HG03558 (cell line): ENCODE measurements around the gene TSHZ2.
"Not testable (repeated sequence)": the region's sequence is repeated elsewhere in the genome, so short reads cannot be mapped to it uniquely, and the experiment has no call there.

ENCODE experiments used
- ATAC-seq: cut with Tn5 transposase; IDR thresholded peaks from one replicate; pipeline ENCODE4 v1.9.1; 2021; ENCODE audit warnings: moderate number of reproducible peaks; ENCODE audit not compliant: unreplicated experiment; ENCODE audit errors: extremely low read depth

The TSHZ2 gene

DNA sequence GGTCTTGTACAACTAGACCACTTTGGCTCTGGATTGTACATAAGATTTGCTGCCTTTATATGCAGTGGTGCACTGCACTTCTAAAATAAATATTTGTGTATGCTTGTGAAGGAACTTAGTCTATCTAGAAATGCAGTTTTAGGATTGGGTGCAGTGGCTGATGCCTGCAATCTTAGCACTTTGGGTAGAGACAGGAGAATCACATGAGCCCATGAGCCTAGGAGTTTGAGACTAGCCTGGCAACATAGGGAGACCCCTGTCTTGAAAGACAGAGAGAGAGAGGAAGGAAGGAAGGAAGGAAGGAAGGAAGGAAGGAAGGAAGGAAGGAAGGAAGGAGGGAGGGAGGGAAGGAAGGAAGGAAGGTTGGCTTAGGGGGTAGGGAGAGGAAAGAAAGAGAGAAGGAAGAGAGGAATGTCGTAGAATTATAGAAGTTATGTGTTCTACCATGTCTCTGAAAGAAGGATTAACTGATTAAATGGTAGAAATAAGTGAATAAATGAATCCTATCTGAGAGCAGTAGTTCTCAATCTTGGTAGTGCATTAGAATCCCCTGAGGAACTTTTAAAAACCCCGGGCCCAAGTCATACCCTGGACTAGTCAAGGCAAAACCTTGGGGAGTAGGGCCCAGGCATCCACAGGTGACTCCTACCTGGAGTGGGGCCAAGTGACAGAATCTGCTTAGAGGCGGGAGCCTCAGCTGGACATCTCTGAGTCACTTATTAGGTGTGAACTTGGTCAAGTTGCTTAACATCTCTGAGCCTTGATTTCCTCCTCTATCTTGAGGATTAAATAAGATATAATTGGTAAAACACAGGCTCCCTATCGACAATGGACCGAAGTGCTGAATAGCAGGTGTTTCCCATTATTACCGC is 491.2 kb downstream of the TSHZ2 start:
- ATAC-seq, result no peak

- ATAC-seq, result no peak
These were observed 494.1 kb downstream of the TSHZ2 start for GRCh38 chr20:53466279-53466678.

DNA sequence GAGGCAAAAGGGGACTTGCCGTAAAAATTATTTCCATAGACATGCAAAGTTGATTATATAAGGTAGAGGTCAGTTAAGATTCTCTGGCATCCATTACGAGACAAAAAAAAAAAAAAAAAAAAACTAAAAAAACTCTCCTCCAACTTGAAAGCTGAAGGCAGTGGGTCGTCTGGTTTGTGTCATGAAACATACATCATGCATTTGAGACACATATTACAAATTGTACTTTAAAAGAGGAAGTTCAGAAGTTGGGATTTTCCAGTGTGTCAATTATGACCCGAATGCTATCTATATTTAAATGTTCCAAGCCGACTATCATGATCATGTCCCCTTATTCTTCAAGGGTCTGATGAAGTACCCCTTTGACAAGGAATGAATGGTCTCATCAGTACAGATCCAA is 496.4 kb downstream of the TSHZ2 start:
- no peak for ATAC-seq

GRCh38 chr20:53472859-53473258 is 500.7 kb downstream of the TSHZ2 start:
- ATAC-seq, result not testable (repeated sequence)

GRCh38 chr20:53480913-53481312 is 508.8 kb downstream of the TSHZ2 start:
- ATAC-seq, result no peak

- ATAC-seq, result no peak
These were observed 515.5 kb downstream of the TSHZ2 start for GRCh38 chr20:53487461-53488200.

- ATAC-seq, result no peak
These were observed 516.7 kb downstream of the TSHZ2 start for GRCh38 chr20:53488775-53489272.

DNA sequence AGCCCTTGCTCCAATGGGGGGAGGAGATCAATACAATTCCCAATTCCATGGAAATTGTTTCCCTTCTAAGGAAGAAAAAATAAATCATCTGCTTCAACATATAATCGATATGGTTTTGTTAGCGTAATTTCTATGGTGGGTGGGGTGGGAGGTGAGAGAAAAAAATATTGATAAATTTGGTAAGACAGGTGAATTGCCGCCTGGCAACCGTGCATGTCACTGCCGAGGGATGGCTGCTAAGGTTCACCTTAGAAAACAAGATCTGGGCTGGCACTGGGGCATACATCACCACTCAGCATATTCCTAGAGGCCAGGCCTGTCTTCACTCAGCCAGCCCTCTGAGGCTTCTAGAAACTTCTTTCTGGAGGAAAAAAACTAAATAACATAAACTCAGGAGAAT is 517.4 kb downstream of the TSHZ2 start:
- no peak for ATAC-seq

GRCh38 chr20:53490620-53491019 is 518.5 kb downstream of the TSHZ2 start:
- ATAC-seq, result no peak

DNA sequence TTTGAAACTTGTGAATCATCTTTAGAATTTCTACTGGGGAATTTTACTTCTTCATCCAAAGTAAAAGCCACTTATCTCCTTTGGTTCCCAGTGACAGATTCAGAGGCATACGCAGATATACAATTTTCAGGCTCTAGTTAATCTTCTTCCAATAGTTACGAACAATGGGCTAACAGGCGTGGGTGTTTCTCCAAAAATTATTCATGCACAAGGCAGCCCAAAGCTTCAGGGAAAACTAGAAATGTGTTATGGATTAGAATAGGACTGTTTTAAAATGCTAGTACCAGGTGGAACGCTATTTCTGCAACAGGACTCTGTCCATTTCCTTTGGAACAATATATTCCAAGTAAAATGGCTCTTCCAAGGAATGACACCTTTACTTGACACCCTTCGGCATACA is 519.3 kb downstream of the TSHZ2 start:
- no peak for ATAC-seq

DNA sequence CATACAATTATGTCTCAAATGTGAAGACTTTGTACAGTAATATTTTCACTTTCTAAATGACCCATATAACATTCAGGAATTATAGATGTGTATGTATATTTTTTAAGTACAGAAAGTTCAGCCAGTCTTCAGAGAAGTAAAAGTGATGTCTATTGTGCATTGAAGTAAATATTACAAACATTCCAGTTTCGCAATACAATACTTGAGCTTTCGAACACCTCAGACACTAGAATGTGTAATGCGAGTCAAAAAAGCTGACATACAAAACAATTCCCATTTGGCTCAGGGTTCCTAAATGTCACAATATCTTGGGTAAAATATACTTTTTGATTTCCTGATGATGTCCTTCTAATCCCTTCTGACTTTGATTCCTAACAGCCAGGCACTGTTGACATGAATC is 520.1 kb downstream of the TSHZ2 start:
- ATAC-seq, result no peak

- ATAC-seq, result no peak
These were observed 521.2 kb downstream of the TSHZ2 start for GRCh38 chr20:53493311-53493857.

DNA sequence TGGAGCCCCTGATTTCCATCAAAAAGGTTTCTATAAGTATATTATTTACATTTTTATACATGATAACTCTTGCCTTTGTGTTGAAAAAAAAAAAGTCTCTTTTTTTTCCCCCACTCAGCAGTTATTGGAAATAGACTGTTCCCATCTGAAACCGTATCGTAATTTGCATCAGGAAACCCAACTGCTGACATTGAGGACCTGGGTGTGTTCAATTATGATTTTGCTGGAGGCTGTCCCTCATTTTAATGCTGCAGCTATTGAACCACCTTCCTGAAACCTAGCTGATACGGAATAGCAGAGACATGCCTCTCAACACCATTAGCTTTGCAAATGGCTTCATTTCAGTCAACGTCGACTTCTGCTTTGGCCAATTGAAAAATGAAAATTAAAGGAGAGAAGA is 522.6 kb downstream of the TSHZ2 start:
- ATAC-seq, result no peak

DNA sequence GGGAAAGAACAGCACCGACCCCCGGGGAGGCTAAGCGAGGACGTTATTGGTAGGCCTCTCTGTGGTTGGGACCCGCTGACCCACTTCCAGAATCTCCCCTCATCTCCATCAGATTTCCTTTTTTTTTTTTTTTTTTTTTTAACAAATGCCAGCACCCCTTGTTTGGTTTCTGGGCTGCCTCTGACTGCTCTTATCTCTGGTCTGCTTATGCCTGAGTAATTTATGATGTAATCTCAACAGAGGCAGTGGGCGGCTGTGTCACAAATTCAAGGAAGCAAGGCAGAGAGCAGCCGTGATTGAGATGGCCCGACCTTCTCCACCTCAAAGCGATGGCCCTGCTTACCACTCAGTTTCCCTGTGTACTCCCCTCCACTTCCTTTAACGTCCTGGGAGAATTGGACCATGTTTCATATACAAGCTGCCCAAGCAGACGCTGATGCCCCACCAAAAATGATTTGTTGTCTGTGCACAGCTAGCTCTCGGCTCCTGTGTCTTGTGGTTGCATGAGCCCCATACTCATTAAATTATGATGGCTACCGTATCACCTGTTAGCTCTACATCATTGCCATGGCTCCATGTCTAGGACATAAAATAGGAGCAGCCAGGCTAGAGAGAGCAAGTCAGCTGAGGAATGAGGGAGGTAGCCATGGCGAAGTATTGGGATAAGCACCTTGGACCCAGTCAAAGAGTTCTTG is 523.4 kb downstream of the TSHZ2 start:
- no peak for ATAC-seq

DNA sequence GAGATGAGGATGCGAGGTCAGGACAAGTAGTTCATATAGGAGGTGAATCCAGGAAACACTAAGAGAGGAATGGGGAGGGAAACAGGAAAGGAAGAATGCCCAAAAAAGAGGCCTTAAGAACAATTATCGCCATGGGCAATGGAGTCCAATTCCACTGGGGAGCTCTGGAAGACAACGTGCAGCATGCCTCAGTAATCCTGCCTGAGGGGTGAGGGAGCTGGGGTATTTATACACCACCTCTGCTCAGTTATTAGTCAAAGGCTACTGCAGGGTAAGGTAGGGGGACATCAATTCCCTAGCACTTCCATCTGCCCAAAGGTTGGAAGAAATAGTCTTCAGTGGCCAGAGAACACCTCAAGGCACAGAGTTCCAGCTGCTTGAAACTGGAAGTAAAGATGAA is 525.1 kb downstream of the TSHZ2 start:
- ATAC-seq, result no peak

GRCh38 chr20:53498341-53498740 is 526.2 kb downstream of the TSHZ2 start:
- ATAC-seq, result no peak

GRCh38 chr20:53500651-53501050 is 528.5 kb downstream of the TSHZ2 start:
- no peak for ATAC-seq

DNA sequence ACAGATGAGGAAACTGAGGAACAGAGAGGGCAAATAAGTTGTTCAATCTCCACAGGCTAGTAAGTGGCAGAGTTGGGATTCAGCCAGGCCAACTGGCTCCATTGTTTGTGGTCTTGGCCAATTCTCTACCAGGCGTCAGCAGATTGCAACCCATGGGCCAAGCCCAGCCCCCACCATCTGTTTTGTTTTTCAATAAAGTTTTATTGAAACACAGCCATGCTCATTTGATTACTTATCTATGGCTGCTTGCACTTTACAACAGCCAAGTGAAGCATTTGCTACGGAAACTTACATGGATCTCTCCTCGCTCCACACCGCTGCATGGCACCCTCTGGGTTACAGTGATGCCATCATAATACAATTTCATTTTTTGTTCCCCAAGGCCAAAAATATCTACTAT is 530.7 kb downstream of the TSHZ2 start:
- no peak for ATAC-seq

DNA sequence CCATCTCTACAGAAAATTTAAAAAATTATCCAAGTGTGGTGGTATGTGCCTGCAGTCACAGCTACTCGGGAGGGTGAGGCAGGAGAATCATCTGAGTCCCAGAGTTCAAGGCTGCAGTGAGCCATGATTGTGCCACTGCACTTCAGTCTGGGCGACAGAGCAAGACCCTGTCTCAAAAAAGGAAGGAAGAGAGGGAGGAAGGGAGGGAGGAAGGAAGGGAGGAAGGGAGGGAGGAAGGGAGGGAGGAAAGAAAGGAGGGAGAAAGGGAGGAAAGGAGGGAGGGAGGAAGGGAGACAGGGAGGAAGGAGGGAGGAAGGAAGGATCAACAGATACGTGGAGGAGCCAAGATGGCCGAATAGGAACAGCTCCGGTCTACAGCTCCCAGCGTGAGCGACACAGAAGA is 531.4 kb downstream of the TSHZ2 start:
- no peak for ATAC-seq

GRCh38 chr20:53504106-53504505 is 531.9 kb downstream of the TSHZ2 start:
- ATAC-seq, result not testable (repeated sequence)

- no peak for ATAC-seq
These were observed 538.1 kb downstream of the TSHZ2 start for GRCh38 chr20:53510262-53510661.
